ENCODE data around the gene CTDSPL2. TPM values are rescaled to one million over a fixed set of nuclear protein-coding genes. Genes with fewer than 3 reads are reported as not detected.

CTDSPL2 gene
- polyA plus RNA-seq, 1 donor from 2014 or later, result 78.1 TPM

DNA sequence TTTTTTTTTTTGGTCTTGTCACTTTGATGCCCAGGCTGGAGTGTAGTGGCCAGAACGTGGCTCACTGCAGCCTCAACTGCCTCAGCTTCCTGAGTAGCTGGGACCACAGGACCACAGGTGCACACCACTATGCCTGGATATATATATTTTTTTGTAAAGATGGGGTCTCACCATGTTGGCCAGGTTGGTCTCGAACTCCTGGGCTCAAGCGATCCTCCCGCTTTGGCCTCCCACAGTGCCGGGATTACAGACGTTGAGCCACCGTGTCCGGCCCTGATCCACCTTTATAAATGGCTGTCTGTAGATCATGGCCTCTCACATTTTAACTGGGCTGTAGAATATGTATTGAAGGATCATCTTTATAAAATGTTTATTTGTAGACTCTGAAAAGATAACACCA, 107.7 kb downstream of the CTDSPL2 start:
- Histone ChIP-seq H3F3A (ENCODE audit: insufficient read depth, low read length, poor library complexity, severe bottlenecking) (no peaks in the 10 kb centered on the region), H3K79me2 (replicated peaks; ENCODE audit: insufficient read depth, low read length) (peaks cover 17% of the 10 kb centered on the region), H3K4me3 (ENCODE audit: low read length) (peak overlapping the region; percentile 90), H4K20me1 (ENCODE audit: insufficient read depth) (no peaks in the 10 kb centered on the region), H3K27ac (ENCODE audit: low read length) (no peak overlapping the region), H3K9me3 (ENCODE audit: low read length) (no peaks in the 10 kb centered on the region), H3K27me3 (ENCODE audit: insufficient read depth, low read depth, low read length) (no peaks in the 10 kb centered on the region), H3K4me2 (ENCODE audit: low read length) (no peak overlapping the region), H2AFZ (ENCODE audit: low read depth, low read length) (no peak overlapping the region), H3K9ac (ENCODE audit: low read length) (no peak overlapping the region), H3K9me2 (ENCODE audit: insufficient read depth, low read length) (no peaks in the 10 kb centered on the region), H3K36me3 (ENCODE audit: insufficient read depth, low read length) (no peaks in the 10 kb centered on the region)
- TF ChIP-seq TAF1 (IDR thresholded peaks at IDR 0.05; ENCODE audit: low read depth), result no peak
- no peak for TF ChIP-seq MXI1 (conservative IDR thresholded peaks at IDR 0.05; ENCODE audit: poor library complexity, severe bottlenecking)
- no peak for TF ChIP-seq POLR2AphosphoS5 (IDR thresholded peaks at IDR 0.05)

GRCh38 chr15:44535523-44536301, 108.3 kb downstream of the CTDSPL2 start:
- peak overlapping the region; percentile 72 for H3K9ac ChIP-seq (ENCODE audit: low read length)
- peak overlapping the region; percentile 90 for H3K4me3 ChIP-seq (ENCODE audit: low read length)
- H3K79me2 ChIP-seq (replicated peaks; ENCODE audit: insufficient read depth, low read length), result peaks cover 22% of the 10 kb centered on the region
- TF ChIP-seq MXI1 (conservative IDR thresholded peaks at IDR 0.05; ENCODE audit: poor library complexity, severe bottlenecking) (no peak), EZH2 (IDR thresholded peaks at IDR 0.05; ENCODE audit: borderline replicate concordance, insufficient read depth, low read length, poor library complexity, severe bottlenecking) (no peak), EP300 (conservative IDR thresholded peaks at IDR 0.05; ENCODE audit: poor library complexity, severe bottlenecking) (no peak)
- H3F3A ChIP-seq (ENCODE audit: insufficient read depth, low read length, poor library complexity, severe bottlenecking), result no peaks in the 10 kb centered on the region
- no peaks in the 10 kb centered on the region for H3K9me2 ChIP-seq (ENCODE audit: insufficient read depth, low read length)
- peak overlapping the region; percentile 76 for H2AFZ ChIP-seq (ENCODE audit: low read depth, low read length)
- no peaks in the 10 kb centered on the region for H4K20me1 ChIP-seq (ENCODE audit: insufficient read depth)
- no peaks in the 10 kb centered on the region for H3K9me3 ChIP-seq (ENCODE audit: low read length)
- H3K36me3 ChIP-seq (ENCODE audit: insufficient read depth, low read length), result no peaks in the 10 kb centered on the region
- H3K4me2 ChIP-seq (ENCODE audit: low read length), result peak overlapping the region; percentile 95
- H3K27me3 ChIP-seq (ENCODE audit: insufficient read depth, low read depth, low read length), result no peaks in the 10 kb centered on the region
- H3K27ac ChIP-seq (ENCODE audit: low read length), result peak overlapping the region; percentile 77

DNA sequence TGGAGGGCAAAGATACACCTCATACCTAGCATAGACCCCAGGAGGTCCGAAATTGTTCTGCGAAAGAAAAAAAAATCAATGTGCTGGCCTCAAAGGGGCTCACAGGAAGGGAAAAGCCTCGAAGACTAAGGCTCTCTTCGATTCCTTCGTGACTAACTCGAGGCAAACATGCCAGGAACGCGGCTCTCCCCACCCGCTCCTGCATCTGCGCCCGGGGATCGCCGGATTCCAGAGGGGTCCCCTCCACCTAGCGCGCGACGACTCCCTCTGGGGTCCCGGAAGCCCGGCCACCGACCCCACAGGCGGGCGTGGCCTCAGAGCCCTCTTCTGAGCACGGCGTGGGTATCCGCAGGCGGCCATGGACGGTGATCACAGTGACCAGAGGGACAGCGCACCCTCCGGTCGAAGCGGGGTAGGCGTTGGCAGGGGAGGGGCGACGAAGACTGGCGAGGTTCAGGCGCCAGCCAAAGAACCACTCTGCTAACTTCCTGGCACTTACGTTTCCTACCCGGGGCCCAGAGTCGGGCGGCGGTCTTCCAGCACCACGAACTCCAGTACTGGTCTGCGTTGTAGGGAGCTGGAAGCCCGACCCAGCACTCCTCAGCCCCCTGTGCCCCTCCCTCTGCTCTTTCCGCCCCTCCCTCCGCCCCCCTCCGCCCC, 109.0 kb downstream of the CTDSPL2 start:
- Histone ChIP-seq H3K9me3 (ENCODE audit: low read length) (no peaks in the 10 kb centered on the region), H3K4me3 (ENCODE audit: low read length) (peak overlapping the region; percentile 90), H3K27me3 (ENCODE audit: insufficient read depth, low read depth, low read length) (no peaks in the 10 kb centered on the region), H3K36me3 (ENCODE audit: insufficient read depth, low read length) (no peaks in the 10 kb centered on the region), H3K27ac (ENCODE audit: low read length) (peak overlapping the region; percentile 77), H3K4me2 (ENCODE audit: low read length) (peak overlapping the region; percentile 95), H3K79me2 (replicated peaks; ENCODE audit: insufficient read depth, low read length) (peaks cover 22% of the 10 kb centered on the region), H3F3A (ENCODE audit: insufficient read depth, low read length, poor library complexity, severe bottlenecking) (no peaks in the 10 kb centered on the region), H2AFZ (ENCODE audit: low read depth, low read length) (peak overlapping the region; percentile 76), H4K20me1 (ENCODE audit: insufficient read depth) (no peaks in the 10 kb centered on the region), H3K9ac (ENCODE audit: low read length) (peak overlapping the region; percentile 72), H3K9me2 (ENCODE audit: insufficient read depth, low read length) (no peaks in the 10 kb centered on the region)
- TF ChIP-seq CTCF (IDR thresholded peaks at IDR 0.05; ENCODE audit: poor library complexity, severe bottlenecking) (peak; percentile 57), SMC3 (conservative IDR thresholded peaks at IDR 0.05; ENCODE audit: poor library complexity) (peak; percentile 8), TAF1 (IDR thresholded peaks at IDR 0.05; ENCODE audit: low read depth) (no peak), EP300 (conservative IDR thresholded peaks at IDR 0.05; ENCODE audit: poor library complexity, severe bottlenecking) (no peak), POLR2AphosphoS5 (IDR thresholded peaks at IDR 0.05) (no peak), REST (IDR thresholded peaks at IDR 0.05; ENCODE audit: borderline replicate concordance) (peak; percentile 37), RAD21 (conservative IDR thresholded peaks at IDR 0.05) (no peak), EZH2 (IDR thresholded peaks at IDR 0.05; ENCODE audit: borderline replicate concordance, insufficient read depth, low read length, poor library complexity, severe bottlenecking) (no peak), MXI1 (conservative IDR thresholded peaks at IDR 0.05; ENCODE audit: poor library complexity, severe bottlenecking) (peak; percentile 42)

All from neural cell (in vitro differentiated cells).